Eye (tissue), 1 donor: ENCODE data around the gene UBE2D4.
"Not testable (repeated sequence)": the region's sequence is repeated elsewhere in the genome, so short reads cannot be mapped to it uniquely, and the experiment has no call there.

Experiments
- DNase-seq: peaks from one replicate; pipeline ENCODE4 v3.0.0-alpha.2; 2015

The UBE2D4 gene

DNA sequence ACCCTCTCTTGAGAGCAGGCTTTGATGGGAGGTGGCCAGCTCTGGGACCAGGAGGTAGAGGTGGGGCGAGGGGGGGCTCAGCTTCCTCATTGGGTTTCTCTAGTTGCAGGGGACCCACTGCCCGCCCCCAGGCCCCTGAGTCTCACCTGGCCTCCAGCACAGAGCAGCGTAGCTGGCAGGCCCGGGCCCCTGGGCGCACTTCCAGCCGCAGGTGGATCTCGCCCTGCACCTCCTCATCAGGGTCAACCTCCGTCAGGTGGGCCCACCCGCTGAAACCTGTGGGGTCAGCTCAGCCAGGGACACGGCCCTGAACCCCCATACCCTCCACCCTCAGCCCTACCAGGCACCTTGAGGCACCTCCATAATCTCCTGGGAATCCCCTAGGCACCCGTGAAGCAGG lies 43.4 kb downstream of the UBE2D4 start:
- not testable (repeated sequence) for DNase-seq

DNA sequence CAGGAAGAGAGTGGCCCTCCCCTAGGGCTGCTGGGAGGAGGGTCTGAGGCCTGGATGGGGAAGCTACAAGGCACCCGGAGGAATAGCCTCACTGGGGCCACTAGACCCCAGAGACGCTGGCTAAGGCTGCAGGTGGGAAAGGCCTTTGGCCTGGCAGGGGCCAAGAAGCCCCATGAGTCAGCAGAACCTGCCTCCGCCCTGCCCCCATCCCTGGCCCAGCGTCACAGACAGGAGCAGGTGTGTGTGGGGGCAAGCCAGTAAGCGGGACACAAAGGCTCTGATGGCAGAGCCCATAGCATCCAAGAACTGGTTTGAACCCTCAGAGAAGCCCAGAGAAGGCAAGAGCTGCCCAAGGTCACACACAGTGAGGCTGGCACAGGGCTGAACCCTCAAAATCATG lies 44.5 kb downstream of the UBE2D4 start:
- not testable (repeated sequence) for DNase-seq

DNA sequence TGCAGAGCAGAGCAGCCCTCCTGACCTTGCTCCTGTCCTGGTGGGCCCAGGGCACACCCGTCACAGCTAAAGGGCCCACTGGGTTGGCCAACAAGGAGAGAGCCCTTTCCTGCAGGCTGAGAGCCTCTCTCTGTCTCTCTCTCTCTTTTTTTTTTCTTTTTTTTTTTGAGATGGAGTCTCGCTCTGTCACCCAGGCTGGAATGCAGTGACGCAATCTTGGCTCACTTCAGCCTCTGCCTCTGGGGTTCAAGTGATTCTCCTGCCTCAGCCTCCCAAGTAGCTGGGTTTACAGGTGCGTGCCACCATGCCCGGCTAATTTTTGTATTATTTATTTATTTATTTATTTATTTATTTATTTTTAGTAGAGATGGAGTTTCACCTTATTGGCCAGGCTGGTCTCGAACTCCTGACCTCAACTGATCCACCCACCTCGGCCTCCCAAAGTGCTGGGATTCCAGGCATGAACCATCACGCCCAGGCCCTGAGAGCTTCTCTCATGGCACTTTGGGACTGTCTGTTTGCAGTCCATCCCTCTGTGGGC lies 47.9 kb downstream of the UBE2D4 start:
- DNase-seq: not testable (repeated sequence)

DNA sequence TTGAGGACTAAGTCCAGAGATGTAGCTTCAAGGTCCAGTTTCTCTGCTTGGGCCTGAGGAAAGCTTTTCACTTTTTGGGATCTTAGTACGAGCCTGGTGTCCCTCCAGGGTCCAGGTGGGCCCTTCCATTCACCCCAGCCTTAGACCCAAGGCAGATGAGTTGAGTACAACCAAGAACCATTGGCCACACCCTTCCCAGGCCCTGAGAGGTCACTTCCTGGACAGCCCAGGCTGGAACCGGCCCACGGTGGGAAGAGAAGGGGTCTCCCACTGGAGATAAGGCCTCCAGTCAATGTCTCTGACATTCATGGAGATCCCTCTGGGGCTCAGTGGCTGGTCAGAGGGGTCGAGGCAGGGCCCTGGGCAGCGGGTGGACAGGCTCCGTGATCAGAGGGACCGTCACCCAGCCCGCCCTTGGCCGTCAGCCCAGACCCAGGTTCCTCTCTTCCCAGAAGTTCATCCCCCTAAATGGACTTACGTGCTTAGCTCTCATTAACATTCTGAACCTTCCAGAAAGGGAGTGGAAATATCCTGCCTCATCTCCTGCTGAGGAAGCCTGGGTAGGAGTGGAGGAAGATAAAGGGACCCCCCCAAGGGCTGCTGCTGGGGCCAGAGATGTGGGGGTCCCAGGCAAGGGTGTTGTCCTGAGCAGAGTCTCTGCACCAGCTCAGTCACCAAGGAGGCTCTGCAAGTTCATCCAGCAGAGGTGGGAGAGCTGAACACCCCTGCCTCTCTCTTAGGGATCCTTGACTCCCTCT lies 48.7 kb downstream of the UBE2D4 start:
- not testable (repeated sequence) for DNase-seq

DNA sequence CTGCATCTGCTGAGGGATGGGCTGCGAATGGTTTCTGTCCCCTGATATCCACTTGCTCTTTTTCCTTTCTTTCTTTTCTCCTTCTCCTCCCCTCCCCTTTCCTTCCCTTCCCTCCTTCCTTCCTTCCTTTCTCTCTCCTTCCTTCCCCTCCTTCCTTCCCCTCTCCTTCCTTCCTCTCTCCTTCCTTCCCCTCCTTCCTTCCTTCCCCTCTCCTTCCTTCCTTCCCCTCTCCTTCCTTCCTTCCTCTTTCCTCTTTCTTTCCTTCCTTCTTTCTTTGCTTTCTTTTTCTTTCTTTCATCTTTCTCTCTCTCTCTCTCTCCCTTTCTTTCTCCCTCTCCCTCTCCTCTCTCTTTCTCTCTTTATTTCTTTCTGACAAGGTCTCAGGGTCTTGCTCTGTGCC lies 51.3 kb downstream of the UBE2D4 start:
- DNase-seq: no peak

DNA sequence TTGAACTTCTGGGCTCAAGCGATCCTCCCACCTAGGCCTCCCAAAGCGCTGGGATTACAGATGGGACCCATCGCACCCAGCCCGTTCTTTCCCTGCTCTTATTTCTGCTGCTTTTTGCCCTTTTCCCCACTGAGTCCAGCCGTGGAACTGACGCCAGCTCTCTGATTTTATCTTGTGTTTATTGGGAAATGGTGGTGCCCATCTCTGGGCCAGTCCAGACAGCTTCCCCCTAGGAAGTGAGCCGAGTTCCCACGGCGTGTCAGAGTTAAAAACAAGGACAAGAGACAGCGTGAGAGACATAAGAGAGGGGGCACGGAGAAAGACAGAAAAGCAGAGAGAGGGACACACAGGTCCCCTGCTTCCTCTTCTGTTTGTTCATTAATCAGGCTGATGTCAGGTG lies 51.9 kb downstream of the UBE2D4 start:
- not testable (repeated sequence) for DNase-seq

DNA sequence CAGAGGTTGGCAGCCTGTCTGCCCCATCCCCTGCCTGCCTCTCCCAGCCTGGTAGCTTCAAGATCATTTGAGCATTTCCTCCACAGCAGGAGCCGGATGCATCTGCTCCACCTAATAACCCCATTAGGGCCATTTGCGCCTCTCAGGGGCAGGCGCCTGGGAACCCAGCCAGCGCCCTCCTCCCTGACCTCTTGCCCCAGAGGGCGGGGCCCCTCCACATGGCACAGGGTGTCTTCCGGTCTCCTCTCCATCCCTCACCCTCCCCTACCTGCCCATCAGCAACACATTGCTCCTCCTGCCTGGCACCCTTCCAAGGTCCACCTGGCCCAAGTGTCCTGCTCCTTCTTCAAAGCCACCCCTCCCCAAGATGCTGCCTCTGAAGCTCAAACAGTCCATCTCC lies 56.6 kb downstream of the UBE2D4 start:
- DNase-seq: not testable (repeated sequence)

DNA sequence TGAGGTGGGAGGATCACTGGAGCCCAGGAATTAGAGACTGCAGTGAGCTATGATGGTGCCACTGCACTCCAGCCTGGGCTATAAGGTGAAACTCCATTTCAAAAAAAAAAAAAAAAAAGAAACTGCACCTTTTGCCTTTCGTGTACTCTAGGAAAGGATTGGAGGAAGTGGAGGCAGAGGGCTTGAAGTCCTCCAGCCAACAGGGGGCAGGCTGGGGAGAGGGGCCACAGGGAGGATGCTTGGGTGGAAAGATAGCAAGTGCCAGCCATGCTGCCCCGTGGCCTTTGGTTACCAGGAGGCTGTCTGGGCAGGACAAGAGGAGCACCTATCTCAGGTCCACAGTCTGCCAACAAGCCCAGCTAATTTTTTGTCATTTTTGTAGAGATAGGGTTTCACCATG lies 57.5 kb downstream of the UBE2D4 start:
- DNase-seq: not testable (repeated sequence)

DNA sequence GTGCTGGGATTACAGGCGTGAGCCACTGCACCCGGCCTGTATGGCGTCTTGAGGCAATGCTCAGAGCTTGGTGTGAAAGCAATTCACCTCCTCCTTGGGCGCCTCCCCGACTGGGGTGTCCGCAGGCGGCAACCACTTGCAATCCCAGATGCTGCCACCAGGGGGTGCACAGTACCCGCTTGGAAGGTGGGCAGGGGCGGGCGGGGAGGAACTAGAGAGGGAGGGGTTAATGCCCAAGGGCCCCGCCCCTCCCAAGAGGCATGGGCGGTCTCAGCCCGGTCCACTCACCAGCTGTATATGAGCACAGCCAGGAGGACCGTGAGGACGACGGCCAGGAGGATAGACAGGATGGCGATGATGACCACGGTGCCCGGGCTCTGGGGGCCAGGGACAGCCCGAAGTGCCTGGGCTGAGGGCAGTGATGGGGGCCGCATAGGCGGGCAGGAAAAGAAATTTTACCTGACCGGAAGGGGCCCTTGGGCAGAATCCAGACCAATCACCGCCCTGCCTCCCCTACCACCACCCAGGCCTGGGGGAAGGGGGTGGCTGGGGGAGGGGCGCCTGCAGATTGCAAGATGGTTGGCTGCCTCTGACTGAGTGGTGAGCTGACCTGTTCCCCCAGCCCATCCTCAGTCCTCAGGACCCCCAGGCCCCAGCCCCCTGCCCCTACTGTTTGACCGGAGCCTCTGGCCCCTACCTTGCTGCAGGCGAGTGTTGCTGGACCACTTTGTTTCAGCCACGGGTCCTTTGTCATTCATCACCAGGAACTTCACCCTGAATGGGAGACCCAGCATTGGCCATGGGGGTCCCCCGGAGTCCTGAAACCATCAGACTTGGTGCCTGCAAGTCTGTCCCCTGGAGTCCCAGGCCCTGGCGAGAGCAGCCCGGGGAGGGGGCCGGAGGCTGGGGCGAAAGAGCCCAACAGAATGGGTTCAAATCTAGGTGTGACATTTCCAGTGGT lies 59.9 kb downstream of the UBE2D4 start:
- peak; percentile 75 for DNase-seq

DNA sequence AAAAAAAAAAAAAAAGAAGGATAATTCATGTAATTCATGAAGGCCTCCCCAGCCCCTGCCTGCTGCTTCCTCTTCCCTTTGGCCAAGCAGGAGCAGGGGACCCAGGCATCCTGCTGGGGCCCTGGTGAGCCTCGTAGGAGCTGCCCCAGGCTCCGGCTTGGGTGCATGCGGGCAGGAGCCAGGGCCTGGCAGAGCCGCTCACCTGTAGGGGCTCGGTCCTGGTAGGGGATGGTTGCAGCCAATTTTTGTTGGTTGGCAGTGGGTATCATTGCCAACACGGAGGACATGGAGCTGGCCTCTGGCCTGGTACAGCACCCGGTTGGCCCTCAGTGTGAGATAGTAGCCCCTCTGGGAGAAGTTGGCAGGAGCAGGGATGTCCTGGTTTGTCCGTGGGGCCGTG lies 61.2 kb downstream of the UBE2D4 start:
- not testable (repeated sequence) for DNase-seq

DNA sequence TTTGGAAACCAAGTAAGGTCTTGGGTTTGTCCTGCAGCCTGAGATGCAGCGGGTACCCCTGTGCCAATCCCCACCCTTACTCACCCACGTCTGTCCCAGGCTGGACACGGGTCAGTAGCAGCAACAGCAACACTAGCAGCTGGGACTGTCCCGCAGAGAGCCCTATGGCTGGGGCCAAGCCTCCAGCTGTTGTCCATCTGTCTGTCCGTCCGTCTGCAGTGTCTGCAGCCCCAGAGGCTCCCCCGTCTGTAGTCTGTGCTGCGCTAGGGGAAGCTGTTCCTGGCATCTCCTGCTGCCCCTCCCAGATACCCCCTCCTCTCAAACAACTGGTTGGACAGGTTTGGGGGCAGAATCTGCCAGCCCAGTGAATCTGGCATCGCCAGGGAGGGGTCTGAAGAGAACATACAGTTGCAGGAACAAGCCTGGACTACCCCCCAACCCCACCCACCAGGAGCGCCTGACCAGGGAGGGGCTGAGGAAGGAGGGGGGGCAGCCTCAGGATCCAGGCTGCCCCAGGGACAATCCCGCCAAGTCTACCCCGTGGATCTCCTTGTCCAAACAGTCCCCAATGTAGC lies 63.9 kb downstream of the UBE2D4 start:
- DNase-seq: peak; percentile 11

DNA sequence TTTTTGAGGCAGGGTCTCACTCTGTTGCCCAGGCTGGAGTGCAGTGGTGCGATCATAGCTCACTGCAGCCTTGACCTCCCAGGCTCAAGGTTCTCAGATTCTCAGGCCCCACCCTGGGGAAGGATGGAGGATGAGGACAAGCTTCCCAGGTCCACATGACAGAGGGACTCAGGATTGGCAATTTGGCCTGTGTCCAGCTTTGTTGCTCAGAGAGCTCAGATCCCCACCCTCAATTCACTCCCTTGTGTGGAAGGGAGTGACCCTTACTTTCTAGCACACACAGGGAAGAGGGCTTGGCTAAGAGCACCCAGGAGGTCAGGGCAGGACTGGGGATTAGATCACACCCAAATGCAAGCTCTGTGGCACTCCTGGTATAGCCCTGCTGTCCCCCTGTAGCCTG lies 64.6 kb downstream of the UBE2D4 start:
- DNase-seq: not testable (repeated sequence)

DNA sequence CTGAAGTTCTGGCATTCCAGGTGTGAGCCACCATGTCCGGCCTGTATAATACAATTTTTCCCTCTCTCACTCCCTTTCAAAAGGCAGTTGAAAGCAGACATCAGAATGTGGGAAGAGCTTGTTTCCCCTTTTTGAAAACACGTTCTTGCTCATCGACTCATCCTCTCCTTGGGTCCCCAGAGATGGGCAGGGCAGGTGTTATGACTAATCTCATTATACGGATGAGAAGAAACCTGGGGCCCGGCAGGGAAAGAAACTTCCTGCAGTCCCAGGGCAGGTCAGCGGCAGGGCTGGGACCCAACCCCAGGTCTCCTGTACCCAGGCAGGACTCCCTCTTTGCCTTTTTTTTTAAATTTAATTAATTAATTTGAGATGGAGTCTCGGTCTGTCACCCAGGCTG lies 66.7 kb downstream of the UBE2D4 start:
- peak; percentile 6 for DNase-seq

DNA sequence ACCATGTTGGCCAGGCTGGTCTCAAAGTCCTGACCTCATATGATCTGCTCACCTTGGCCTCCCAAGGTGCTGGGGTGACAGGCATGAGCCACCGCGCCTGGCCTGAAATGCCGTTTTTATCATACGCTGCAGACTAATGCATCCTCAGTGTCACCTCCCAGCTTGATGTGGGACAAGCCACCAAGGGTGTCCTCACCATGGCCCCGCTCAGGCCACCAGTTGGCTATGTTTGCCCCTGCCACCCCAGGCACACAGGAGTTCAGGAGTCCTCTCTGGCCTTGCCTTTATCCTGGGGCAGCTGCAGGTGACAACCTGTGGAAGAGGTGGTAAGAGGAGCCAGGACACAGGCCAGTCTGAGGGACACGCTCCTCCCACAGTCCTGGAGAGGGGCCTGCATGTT lies 68.4 kb downstream of the UBE2D4 start:
- not testable (repeated sequence) for DNase-seq

DNA sequence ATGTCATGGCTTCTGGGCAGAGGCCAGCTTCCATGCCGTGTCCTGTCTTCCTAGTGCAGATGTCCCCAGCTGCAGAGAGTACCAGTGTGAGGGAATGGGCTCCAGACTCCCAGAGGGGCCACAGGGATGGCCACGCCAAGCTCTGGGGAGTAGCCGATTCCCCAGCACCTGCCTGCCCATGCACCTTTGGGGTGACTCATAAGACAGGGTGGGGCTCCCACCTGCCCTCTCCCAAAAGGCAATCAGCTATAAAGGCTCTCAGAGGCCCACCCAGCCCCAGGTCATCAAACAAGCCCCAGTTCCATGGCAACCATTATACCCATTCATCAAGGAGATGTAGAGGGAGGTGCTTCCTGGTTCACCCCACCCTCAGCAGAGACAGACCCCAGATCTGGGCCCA lies 71.3 kb downstream of the UBE2D4 start, which contains the start of gene SPDYE1:
Gene SPDYE1 (plus strand): TSS at position 366 of the 400 bp plus-strand sequence. CDS start 2,053 bp downstream, outside the sequence.
- DNase-seq: not testable (repeated sequence)
